Colonic mucosa (tissue), 4 donors: ENCODE results near the gene CALU. TPM values are rescaled to one million over a fixed set of nuclear protein-coding genes. Genes with fewer than 3 reads are reported as not detected.

Experiments used
- DNase-seq: peaks from one replicate; pipeline ENCODE4 v3.0.0-alpha.2; 2020
- H3K27ac ChIP-seq: fragments of 200-600 bp; one replicate; pipeline ENCODE4 v1.8.0; 2021
- H3K27me3 ChIP-seq: fragments of 200-600 bp; one replicate; pipeline ENCODE4 v1.8.0; 2021
- H3K36me3 ChIP-seq: fragments of 200-600 bp; one replicate; pipeline ENCODE4 v1.8.0; 2021
- H3K4me1 ChIP-seq: fragments of 200-600 bp; one replicate; pipeline ENCODE4 v1.8.0; 2021; ENCODE audit warnings: mild to moderate bottlenecking
- H3K4me3 ChIP-seq: fragments of 200-600 bp; one replicate; pipeline ENCODE4 v1.8.0; 2021
- H3K9ac ChIP-seq, 2 donors: one replicate each; pipeline ENCODE4 v1.7.0; 2013; ENCODE audit warnings: control low read depth in 2 of 2, low read depth in 2 of 2, low read length in 2 of 2
- H3K9me3 ChIP-seq: fragments of 200-600 bp; one replicate; pipeline ENCODE4 v1.8.0; 2021
- intact Hi-C: fragments of 100-400 bp; cut with DNase I; formaldehyde crosslinking; loops from one replicate; pipeline ENCODE4 v1.14.1; 2022
- total RNA-seq, 2 donors: library from RNA; stranded (reverse); fragmentation: NEBNext Ultra II Directional in 1 of 2; extraction: Animal tissue kit (Norgen Biotek cat#: 25700) in 1 of 2; gene quantifications; one replicate each; pipeline ENCODE4 v1.2.1, GENCODE V29; 2021
- TF ChIP-seq, protein P1 (sequence below): fragments of 200-600 bp; IDR thresholded peaks from one replicate; pipeline ENCODE4 v1.8.0; 2022; ENCODE audit warnings: antibody characterized with exemption, mild to moderate bottlenecking
- donor health status: healthy.
- donor health status: DM: no; HTN: no; CAD: no.
- donor health status: DM: no; HTN: no; CAD: no.

Gene CALU
- total RNA-seq, 2 donors from 2014 or later: 47.9 to 63.8 TPM

DNA sequence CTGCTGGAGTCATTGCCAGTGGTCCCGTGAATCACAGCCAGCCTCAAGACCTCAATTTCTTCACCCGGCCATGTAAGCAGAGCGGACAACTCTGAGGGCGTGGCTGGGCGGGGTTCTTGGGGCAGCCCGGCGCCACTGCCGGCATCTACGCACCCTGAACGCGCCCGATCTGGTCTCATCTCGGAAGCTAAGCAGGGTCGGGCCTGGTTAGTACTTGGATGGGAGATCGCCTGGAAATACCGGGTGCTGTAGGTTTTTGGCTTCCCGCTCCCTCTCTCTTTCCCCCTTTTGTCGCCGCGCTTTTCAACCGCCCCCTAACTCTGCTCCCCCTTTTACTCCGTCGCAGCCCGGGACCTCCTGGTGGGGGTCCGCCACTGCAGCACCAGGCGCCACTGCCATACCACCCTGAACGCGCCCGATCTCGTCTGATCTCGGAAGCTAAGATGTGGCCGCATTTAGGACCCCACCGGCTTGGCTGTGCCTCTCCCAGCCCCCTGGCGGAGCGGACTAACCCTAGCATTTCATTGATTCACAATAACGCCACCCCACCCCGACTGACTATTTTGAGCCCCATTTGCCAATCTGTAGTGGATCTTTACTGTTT lies 41.8 kb upstream of the CALU start:
- Histone ChIP-seq H3K36me3 (no peaks in the 10 kb centered on the region), H3K4me3 (no peak overlapping the region), H3K4me1 (no peaks in the 10 kb centered on the region), H3K9ac (no peak overlapping the region), H3K27me3 (peaks cover 38% of the 10 kb centered on the region), H3K9me3 (no peaks in the 10 kb centered on the region), H3K27ac (no peak overlapping the region)
- TF ChIP-seq, protein P1, sequence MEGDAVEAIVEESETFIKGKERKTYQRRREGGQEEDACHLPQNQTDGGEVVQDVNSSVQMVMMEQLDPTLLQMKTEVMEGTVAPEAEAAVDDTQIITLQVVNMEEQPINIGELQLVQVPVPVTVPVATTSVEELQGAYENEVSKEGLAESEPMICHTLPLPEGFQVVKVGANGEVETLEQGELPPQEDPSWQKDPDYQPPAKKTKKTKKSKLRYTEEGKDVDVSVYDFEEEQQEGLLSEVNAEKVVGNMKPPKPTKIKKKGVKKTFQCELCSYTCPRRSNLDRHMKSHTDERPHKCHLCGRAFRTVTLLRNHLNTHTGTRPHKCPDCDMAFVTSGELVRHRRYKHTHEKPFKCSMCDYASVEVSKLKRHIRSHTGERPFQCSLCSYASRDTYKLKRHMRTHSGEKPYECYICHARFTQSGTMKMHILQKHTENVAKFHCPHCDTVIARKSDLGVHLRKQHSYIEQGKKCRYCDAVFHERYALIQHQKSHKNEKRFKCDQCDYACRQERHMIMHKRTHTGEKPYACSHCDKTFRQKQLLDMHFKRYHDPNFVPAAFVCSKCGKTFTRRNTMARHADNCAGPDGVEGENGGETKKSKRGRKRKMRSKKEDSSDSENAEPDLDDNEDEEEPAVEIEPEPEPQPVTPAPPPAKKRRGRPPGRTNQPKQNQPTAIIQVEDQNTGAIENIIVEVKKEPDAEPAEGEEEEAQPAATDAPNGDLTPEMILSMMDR: no peak
- intact Hi-C loops: no loop called here
- DNase-seq: peak; percentile 41

GRCh38 chr7:128699196-128699712 lies 39.9 kb upstream of the CALU start:
- H3K4me1 ChIP-seq: no peaks in the 10 kb centered on the region
- no peak overlapping the region for H3K9ac ChIP-seq
- H3K9me3 ChIP-seq: no peaks in the 10 kb centered on the region
- TF ChIP-seq, protein P1: no peak
- intact Hi-C loops: no loop called here
- H3K27ac ChIP-seq: no peak overlapping the region
- DNase-seq: no peak
- peaks cover 38% of the 10 kb centered on the region for H3K27me3 ChIP-seq
- no peak overlapping the region for H3K4me3 ChIP-seq
- no peaks in the 10 kb centered on the region for H3K36me3 ChIP-seq

DNA sequence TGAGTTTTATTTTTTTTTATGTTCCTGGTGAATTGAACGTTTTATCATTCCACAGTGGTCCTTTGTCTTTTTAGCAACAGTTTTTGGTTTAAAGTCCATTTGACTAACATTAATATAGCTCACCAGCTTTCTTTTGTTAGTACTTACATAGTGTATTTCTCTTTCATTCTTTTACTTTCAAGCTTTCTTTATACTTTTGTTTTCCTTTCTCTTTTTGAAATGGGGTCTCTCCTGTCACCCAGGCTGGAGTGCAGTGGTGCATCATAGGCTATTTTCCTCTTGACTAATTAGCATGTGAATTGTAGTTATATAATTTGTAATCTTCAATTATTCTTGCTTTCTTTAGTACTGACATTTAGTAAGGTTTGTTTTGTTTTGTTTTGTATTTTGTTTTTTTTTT lies 39.3 kb upstream of the CALU start:
- Histone ChIP-seq H3K9ac (no peak overlapping the region), H3K4me3 (no peak overlapping the region), H3K9me3 (no peaks in the 10 kb centered on the region), H3K4me1 (no peaks in the 10 kb centered on the region), H3K36me3 (no peaks in the 10 kb centered on the region), H3K27me3 (peaks cover 38% of the 10 kb centered on the region), H3K27ac (no peak overlapping the region)
- TF ChIP-seq, protein P1: no peak
- intact Hi-C loops: no loop called here
- no peak for DNase-seq

GRCh38 chr7:128701062-128701785 lies 37.9 kb upstream of the CALU start:
- H3K27me3 ChIP-seq: peaks cover 38% of the 10 kb centered on the region
- H3K36me3 ChIP-seq: no peaks in the 10 kb centered on the region
- no peak overlapping the region for H3K4me3 ChIP-seq
- no peak overlapping the region for H3K9ac ChIP-seq
- no peak overlapping the region for H3K27ac ChIP-seq
- TF ChIP-seq, protein P1: no peak
- H3K4me1 ChIP-seq: no peaks in the 10 kb centered on the region
- no peaks in the 10 kb centered on the region for H3K9me3 ChIP-seq
- no peak for DNase-seq
- intact Hi-C loops: no loop called here

DNA sequence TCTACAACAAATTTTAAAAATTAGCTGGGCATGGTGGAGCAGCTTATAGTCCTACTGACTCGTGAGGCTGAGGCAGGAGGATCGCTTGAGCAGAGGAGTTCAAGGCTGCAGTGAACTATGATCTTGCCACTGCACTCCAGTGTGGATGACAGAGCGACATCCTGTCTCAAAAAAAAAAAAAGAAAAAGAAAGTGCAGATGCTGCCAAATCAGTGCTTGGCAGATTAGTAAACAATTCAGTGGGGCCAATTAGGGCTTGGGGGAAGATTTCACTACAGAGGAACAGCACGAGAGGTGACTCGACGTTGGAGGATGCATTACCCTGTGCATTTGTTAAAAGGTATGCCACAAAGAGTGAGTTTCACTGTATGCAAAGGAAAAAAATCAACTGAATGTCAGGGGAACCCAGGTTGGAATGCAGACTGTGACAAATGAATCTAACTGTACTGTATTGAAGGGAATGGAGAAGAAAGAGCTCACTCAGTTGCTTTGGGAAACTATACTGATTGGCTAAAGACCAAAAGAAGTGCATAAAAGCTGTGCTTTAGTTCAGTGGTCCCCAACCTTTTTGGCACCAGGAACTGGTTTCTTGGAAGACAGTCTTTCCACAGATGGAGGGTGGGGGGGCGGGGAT lies 35.4 kb upstream of the CALU start:
- Histone ChIP-seq H3K27ac (no peak overlapping the region), H3K36me3 (no peaks in the 10 kb centered on the region), H3K9ac (no peak overlapping the region), H3K27me3 (peaks cover 15% of the 10 kb centered on the region), H3K4me3 (no peak overlapping the region), H3K9me3 (no peaks in the 10 kb centered on the region), H3K4me1 (no peaks in the 10 kb centered on the region)
- TF ChIP-seq, protein P1: no peak
- intact Hi-C loops: no loop called here
- no peak for DNase-seq
